Gastroesophageal sphincter (tissue), 3 donors: ENCODE measurements around the gene LIPC.

Experiments
- EP300 ChIP-seq: sonication (generic); formaldehyde crosslinking; IDR thresholded peaks from one replicate; pipeline ENCODE4 v1.6.1; 2017; ENCODE audit warnings: antibody characterized with exemption, mild to moderate bottlenecking
- POLR2A ChIP-seq, 2 donors: fragments of 450-650 bp; IDR thresholded peaks; one replicate each; pipeline ENCODE4 v1.6.1; 2017; ENCODE audit warnings: antibody characterized with exemption in 2 of 2, mild to moderate bottlenecking in 2 of 2, moderate library complexity in 1 of 2
- POLR2AphosphoS5 ChIP-seq: sonication (generic); formaldehyde crosslinking; IDR thresholded peaks from one replicate; pipeline ENCODE4 v1.6.1; 2017; ENCODE audit warnings: antibody characterized with exemption
- TF ChIP-seq, protein P1 (sequence below), 4 experiments: fragments of 200-600 bp in 2 of 4; fragments of 450-650 bp in 2 of 4; sonication (generic) in 1 of 4; IDR thresholded peaks; one replicate each; pipeline ENCODE4 v1.5.1; 2017 to 2019; ENCODE audit warnings: antibody characterized with exemption in 4 of 4, mild to moderate bottlenecking in 2 of 4, moderate library complexity in 2 of 4

DNA sequence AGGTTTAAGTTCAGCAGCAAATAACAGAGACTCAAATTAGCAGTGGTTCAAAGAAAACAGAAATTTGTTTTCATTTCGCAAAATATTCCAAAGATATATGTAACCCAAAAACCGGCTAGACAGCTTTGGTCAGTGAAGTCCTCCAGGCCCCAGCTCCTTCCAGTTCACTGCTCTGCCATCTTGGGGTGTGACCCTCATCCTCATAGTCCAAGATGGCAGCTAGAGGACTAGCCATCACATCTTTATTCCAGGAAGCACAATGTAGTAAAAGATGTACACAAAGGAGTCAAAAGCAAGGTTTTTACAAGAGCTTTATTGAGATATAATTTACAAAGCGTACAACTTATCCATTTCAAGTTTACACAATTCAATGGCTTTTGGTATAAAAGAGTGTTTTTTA is 107.1 kb downstream of the LIPC start:
- TF ChIP-seq, protein P1, sequence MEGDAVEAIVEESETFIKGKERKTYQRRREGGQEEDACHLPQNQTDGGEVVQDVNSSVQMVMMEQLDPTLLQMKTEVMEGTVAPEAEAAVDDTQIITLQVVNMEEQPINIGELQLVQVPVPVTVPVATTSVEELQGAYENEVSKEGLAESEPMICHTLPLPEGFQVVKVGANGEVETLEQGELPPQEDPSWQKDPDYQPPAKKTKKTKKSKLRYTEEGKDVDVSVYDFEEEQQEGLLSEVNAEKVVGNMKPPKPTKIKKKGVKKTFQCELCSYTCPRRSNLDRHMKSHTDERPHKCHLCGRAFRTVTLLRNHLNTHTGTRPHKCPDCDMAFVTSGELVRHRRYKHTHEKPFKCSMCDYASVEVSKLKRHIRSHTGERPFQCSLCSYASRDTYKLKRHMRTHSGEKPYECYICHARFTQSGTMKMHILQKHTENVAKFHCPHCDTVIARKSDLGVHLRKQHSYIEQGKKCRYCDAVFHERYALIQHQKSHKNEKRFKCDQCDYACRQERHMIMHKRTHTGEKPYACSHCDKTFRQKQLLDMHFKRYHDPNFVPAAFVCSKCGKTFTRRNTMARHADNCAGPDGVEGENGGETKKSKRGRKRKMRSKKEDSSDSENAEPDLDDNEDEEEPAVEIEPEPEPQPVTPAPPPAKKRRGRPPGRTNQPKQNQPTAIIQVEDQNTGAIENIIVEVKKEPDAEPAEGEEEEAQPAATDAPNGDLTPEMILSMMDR (IDR thresholded peaks at IDR 0.05), result no peak
- no peak for TF ChIP-seq POLR2AphosphoS5
- TF ChIP-seq EP300, result no peak
- TF ChIP-seq POLR2A (IDR thresholded peaks at IDR 0.05), result no peak
